ENCODE data around the gene CFAP298.

The CFAP298 gene

DNA sequence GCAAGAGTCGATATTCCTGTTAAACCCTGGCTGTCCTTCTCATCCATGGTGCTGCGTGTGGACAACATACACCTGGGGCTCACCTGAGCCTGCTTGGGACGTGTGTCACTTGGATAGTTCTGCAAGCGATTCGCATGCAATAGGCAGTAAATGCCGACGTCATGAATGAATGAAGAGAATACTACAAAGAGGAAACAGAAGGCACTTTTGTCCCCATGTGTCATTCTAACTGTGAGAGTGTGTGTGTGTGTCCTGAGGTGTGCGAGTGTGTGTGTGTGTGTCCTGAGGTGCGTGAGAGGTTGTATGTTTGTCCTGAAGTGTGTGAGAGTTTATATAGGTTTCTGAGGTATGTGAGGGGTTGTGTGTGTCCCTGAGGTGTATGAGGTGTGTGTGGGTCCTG, 26.2 kb downstream of the CFAP298 start:
- H3K4me3 ChIP-seq (ENCODE audit: low read depth, low read length), result no peak overlapping the region
- no peak for DNase-seq (ENCODE audit: low read depth)

DNA sequence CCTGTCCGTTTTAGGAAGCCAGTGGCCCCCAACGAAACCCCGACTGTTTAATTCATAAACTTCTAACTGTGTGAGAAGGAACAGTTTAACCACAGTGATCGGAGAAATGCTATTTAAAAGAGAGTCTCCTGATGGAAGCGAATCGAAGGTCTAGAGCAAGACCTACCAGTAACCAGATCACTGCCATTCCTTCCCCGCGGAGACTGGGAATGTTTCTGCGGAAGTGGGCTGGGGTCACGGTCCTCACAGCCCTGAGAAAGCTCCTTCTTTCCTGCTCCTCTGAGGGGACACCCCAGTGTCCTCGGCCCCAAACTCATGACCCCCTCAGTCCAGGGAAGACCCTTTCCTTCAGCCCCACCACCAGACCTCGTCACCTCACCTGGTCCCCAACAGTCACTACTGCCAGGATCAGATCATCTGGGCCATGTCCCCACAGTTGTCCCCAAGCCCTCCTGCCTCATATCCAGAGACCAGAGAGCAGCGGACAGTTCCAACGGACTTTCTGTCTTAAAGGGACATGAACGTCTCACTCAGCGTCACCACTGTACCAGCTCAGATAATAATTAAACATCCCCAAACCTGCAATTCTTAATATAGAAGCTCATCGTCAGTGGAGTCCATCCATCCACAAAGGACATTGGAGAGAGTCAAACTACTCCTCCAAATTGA, 27.0 kb downstream of the CFAP298 start, which contains the start of gene TCP10L:
Gene TCP10L (minus strand): TSS at position 482 of the 669 bp plus-strand sequence. CDS start 1,219 bp downstream, outside the sequence.
- DNase-seq (ENCODE audit: low read depth), result no peak
- TF ChIP-seq, protein P1, sequence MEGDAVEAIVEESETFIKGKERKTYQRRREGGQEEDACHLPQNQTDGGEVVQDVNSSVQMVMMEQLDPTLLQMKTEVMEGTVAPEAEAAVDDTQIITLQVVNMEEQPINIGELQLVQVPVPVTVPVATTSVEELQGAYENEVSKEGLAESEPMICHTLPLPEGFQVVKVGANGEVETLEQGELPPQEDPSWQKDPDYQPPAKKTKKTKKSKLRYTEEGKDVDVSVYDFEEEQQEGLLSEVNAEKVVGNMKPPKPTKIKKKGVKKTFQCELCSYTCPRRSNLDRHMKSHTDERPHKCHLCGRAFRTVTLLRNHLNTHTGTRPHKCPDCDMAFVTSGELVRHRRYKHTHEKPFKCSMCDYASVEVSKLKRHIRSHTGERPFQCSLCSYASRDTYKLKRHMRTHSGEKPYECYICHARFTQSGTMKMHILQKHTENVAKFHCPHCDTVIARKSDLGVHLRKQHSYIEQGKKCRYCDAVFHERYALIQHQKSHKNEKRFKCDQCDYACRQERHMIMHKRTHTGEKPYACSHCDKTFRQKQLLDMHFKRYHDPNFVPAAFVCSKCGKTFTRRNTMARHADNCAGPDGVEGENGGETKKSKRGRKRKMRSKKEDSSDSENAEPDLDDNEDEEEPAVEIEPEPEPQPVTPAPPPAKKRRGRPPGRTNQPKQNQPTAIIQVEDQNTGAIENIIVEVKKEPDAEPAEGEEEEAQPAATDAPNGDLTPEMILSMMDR (IDR thresholded peaks at IDR 0.05; ENCODE audit: low read depth, low read length, missing control alignments), result no peak
- H3K4me3 ChIP-seq (ENCODE audit: low read depth, low read length), result no peak within 1 kb of the TSS

More for the DNA sequence above, 26.2 kb downstream of the CFAP298 start:
- TF ChIP-seq, protein P1 (IDR thresholded peaks at IDR 0.05; ENCODE audit: low read depth, low read length, missing control alignments), result no peak

DNA sequence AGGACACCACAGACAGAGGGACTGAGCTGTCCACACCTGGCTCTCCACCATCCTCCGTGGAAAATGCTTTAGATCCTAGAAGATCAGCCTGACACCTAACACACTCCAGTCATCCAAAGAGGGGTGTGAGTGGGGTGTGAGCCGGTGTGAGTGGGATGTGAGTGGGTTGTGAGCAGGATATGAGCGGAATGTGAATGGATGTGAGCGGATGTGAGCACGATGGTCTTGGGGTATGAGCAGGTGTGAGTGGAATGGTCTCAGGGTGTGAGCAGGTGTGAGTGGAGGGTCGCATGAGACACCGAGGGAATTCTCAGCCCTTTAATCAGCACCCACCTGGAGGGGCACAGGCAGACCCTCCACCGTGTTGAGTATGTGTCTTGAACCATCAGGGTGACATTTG, 27.7 kb downstream of the CFAP298 start:
- TF ChIP-seq, protein P1 (IDR thresholded peaks at IDR 0.05; ENCODE audit: low read depth, low read length, missing control alignments), result no peak
- no peak for DNase-seq (ENCODE audit: low read depth)
- no peak overlapping the region for H3K4me3 ChIP-seq (ENCODE audit: low read depth, low read length)

DNA sequence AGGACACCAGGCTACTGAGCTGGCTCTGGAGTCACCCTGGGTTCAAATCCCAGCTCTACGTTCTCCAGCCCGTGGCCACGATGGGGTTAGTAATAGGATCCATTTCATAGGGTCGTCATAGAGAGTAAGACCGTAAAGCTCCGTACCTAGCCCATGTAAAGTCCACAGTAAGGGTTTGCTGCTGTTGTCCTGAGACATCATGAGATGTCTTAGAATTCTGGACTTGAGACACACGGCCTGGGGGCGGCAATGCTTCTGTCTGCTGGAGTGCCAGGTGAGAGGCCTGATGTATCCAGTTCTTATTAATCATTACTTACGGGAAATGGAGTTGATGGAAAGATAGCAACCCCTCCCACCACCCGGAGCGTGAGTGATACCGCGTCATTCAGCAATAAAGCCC, 30.4 kb downstream of the CFAP298 start:
- H3K4me3 ChIP-seq (ENCODE audit: low read depth, low read length), result no peak overlapping the region
- DNase-seq (ENCODE audit: low read depth), result no peak
- TF ChIP-seq, protein P1 (IDR thresholded peaks at IDR 0.05; ENCODE audit: low read depth, low read length, missing control alignments), result no peak

DNA sequence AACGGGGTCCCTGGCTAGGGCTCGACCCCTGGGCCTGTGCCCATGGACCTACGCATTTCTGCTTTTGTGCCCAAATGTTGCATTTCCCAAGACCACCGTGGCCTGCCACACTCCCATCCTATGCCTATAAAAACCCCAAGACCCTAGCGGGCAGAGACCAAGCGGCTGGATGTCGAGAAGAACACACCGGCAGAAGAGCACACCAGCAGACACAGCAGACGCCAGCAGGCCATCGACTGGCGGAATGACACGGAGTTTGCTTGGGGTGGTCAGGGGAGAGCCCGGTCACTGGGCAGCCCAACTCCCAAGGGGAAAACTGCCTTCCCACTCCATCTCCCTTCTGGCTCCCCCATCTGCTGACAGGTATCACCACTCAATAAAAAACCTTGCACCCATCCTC, 31.2 kb downstream of the CFAP298 start:
- TF ChIP-seq, protein P1 (IDR thresholded peaks at IDR 0.05; ENCODE audit: low read depth, low read length, missing control alignments), result no peak
- DNase-seq (ENCODE audit: low read depth), result no peak
- H3K4me3 ChIP-seq (ENCODE audit: low read depth, low read length), result no peak overlapping the region

DNA sequence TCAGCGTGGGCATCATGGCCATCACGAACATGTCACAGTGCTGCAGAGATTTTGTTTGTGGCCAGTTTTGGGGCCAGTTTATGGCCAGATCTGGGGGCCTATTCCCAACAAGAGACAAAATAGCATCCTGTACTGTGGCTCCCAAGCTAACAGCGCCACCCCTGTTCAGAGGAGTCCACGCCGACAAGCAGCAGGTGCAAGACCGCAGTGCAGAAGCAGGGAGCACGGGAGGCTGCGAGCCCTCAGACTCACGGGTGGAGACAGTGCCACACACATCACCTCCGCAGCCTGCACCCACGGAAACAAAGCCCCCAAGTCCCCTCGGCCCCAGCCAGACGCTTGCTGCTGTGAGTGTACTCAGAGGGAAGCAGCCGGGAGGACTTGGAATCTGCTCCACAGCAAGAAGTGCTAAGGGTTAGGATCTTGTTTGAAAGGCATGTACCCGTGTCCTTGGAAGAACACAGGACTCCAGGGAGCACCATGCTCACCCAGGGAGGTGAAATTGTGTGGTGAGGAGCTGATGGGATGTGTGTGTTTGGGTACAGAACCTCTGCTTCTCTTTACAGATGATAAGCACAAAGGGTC, 34.0 kb downstream of the CFAP298 start:
- no peak overlapping the region for H3K4me3 ChIP-seq (ENCODE audit: low read depth, low read length)
- TF ChIP-seq, protein P1 (IDR thresholded peaks at IDR 0.05; ENCODE audit: low read depth, low read length, missing control alignments), result peak; percentile 25
- DNase-seq (ENCODE audit: low read depth), result no peak

DNA sequence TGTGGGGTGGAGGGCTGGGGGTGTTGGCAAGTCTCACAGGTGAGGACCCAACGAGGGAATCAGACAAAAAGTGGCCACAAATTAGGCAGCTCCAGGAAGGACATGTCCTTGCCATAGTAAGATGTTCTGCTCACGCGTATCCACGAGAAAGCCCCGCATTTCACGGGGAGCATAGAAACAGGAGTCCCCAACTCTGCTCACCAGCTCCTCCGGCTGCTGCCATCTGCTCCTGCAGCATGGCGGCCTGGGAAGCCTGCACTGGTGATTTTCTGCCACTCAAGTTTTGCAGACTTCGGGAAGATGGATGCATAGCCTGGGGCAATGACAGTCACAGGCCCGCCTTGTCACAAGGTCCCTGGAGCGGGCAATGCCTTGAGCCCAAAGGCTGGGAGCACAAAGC, 36.2 kb downstream of the CFAP298 start:
- TF ChIP-seq, protein P1 (IDR thresholded peaks at IDR 0.05; ENCODE audit: low read depth, low read length, missing control alignments), result no peak
- no peak overlapping the region for H3K4me3 ChIP-seq (ENCODE audit: low read depth, low read length)
- DNase-seq (ENCODE audit: low read depth), result no peak

Measured in GM12864 (cell line).